IMR-90 (cell line): ENCODE results near the gene LRP1B. TPM values are rescaled to one million over a fixed set of nuclear protein-coding genes. Genes with fewer than 3 reads are reported as not detected.

ENCODE experiments used
- ATAC-seq: fragments of 200-7000 bp; cut with Tn5 transposase; 2 replicates; pipeline ENCODE4 v1.9.1; 2020; ENCODE audit warnings: low read depth, mild to moderate bottlenecking, moderate library complexity
- BruUV-seq: library from RNA; stranded (reverse); fragments of 400-500 nt; replicated peaks from 2 replicates; lab custom pipeline; 2021; lab: Mats Ljungman, UMichigan
- CTCF ChIA-PET: fragments of 300-600 bp; formaldehyde crosslinking; extraction: SDS; loops from one replicate; lab custom pipeline; 2021; ENCODE audit warnings: antibody characterized with exemption; lab: Yijun Ruan, JAX
- POLR2A ChIA-PET: fragments of 300-600 bp; sonication (Branson Sonifier 250); formaldehyde crosslinking; loops from one replicate; lab custom pipeline; 2022; ENCODE audit warnings: antibody characterized with exemption; ENCODE audit not compliant: unreplicated experiment; lab: Charles Lee
- DNase-seq: peaks from one replicate; pipeline ENCODE4 v3.0.0; 2013
- H2AFZ ChIP-seq: replicated peaks from 2 replicates; pipeline ENCODE3; 2013; ENCODE audit warnings: low read length, mild to moderate bottlenecking; ENCODE audit not compliant: poor library complexity
- H2AK5ac ChIP-seq: 2 replicates; pipeline ENCODE4 v1.6.1; 2013; ENCODE audit warnings: low read depth, low read length, inconsistent platforms
- H2AK9ac ChIP-seq: replicated peaks from 2 replicates; pipeline ENCODE3; 2013; ENCODE audit warnings: mild to moderate bottlenecking, low read depth, low read length, moderate library complexity; ENCODE audit not compliant: poor library complexity
- H2BK120ac ChIP-seq: 2 replicates; pipeline ENCODE4 v1.6.1; 2013; ENCODE audit warnings: low read depth, low read length, inconsistent platforms
- H2BK15ac ChIP-seq: 3 replicates; pipeline ENCODE4 v1.6.1; 2013; ENCODE audit warnings: low read depth, low read length, inconsistent platforms
- H2BK20ac ChIP-seq: 2 replicates; pipeline ENCODE4 v1.6.1; 2013; ENCODE audit warnings: low read depth, mild to moderate bottlenecking, inconsistent platforms, low read length, moderate library complexity
- H2BK5ac ChIP-seq: 2 replicates; pipeline ENCODE4 v1.6.1; 2013; ENCODE audit warnings: mild to moderate bottlenecking, low read depth, low read length, inconsistent platforms; ENCODE audit not compliant: poor library complexity, severe bottlenecking
- H3K14ac ChIP-seq: replicated peaks from 2 replicates; pipeline ENCODE4 v1.6.1; 2013; ENCODE audit warnings: low read depth, low read length, inconsistent platforms
- H3K18ac ChIP-seq: 2 replicates; pipeline ENCODE4 v1.6.1; 2013; ENCODE audit warnings: low read depth, low read length, control low read depth
- H3K23ac ChIP-seq: 2 replicates; pipeline ENCODE4 v1.6.1; 2013; ENCODE audit warnings: low read depth, low read length, inconsistent platforms
- H3K27ac ChIP-seq: 2 replicates; pipeline ENCODE4 v1.5.1; 2013; ENCODE audit warnings: mild to moderate bottlenecking, control low read depth, low read length; ENCODE audit not compliant: insufficient read depth
- H3K27me3 ChIP-seq: 2 replicates; pipeline ENCODE4 v1.6.1; 2013; ENCODE audit warnings: low read length; ENCODE audit not compliant: control insufficient read depth, insufficient read depth
- H3K36me3 ChIP-seq: 2 replicates; pipeline ENCODE4 v1.6.1; 2013; ENCODE audit warnings: low read length, mixed read lengths; ENCODE audit not compliant: control insufficient read depth, insufficient read depth
- H3K4ac ChIP-seq: 2 replicates; pipeline ENCODE4 v1.6.1; 2013; ENCODE audit warnings: low read depth, low read length, inconsistent platforms
- H3K4me1 ChIP-seq: 2 replicates; pipeline ENCODE4 v1.6.1; 2013; ENCODE audit warnings: low read length, mixed read lengths; ENCODE audit not compliant: control insufficient read depth, insufficient read depth
- H3K4me2 ChIP-seq: 2 replicates; pipeline ENCODE4 v1.6.1; 2013; ENCODE audit warnings: low read depth, mild to moderate bottlenecking, control low read depth, low read length, moderate library complexity
- H3K4me3 ChIP-seq: 2 replicates; pipeline ENCODE4 v1.5.1; 2013; ENCODE audit warnings: low read depth, mild to moderate bottlenecking, control low read depth, low read length, moderate library complexity; ENCODE audit not compliant: insufficient read depth
- H3K56ac ChIP-seq: 2 replicates; pipeline ENCODE4 v1.6.1; 2013; ENCODE audit warnings: low read length, inconsistent platforms; ENCODE audit not compliant: insufficient read depth; ENCODE audit errors: extremely low read depth
- H3K79me1 ChIP-seq, 2 experiments: 2 replicates each; pipeline ENCODE4 v1.6.1; 2013; ENCODE audit warnings: low read length in 2 of 2, inconsistent platforms in 1 of 2, low read depth in 1 of 2
- H3K9ac ChIP-seq: 2 replicates; pipeline ENCODE4 v1.6.1; 2013; ENCODE audit warnings: low read depth, low read length, control low read depth
- H3K9me1 ChIP-seq: 2 replicates; pipeline ENCODE4 v1.6.1; 2013; ENCODE audit warnings: low read length, inconsistent platforms; ENCODE audit not compliant: insufficient read depth
- H3K9me3 ChIP-seq: 2 replicates; pipeline ENCODE4 v1.6.1; 2013; ENCODE audit warnings: low read length; ENCODE audit not compliant: control insufficient read depth, insufficient read depth
- H4K20me1 ChIP-seq: 2 replicates; pipeline ENCODE4 v1.6.1; 2013; ENCODE audit warnings: low read length, inconsistent platforms; ENCODE audit not compliant: insufficient read depth
- H4K5ac ChIP-seq: 2 replicates; pipeline ENCODE4 v1.6.1; 2013; ENCODE audit warnings: mild to moderate bottlenecking, low read depth, low read length, control low read depth
- H4K8ac ChIP-seq, 2 experiments: 2 replicates each; pipeline ENCODE4 v1.6.1; 2013; ENCODE audit warnings: low read depth in 2 of 2, low read length in 2 of 2, control low read depth in 1 of 2, inconsistent platforms in 1 of 2
- H4K91ac ChIP-seq: 2 replicates; pipeline ENCODE4 v1.6.1; 2013; ENCODE audit warnings: low read depth, low read length, inconsistent platforms; ENCODE audit not compliant: insufficient read depth
- BHLHE40 ChIP-seq: fragments of 150-350 bp; IDR thresholded peaks from 2 replicates; pipeline ENCODE4 v1.6.1; 2016; ENCODE audit warnings: mild to moderate bottlenecking, low read depth, low read length
- CEBPB ChIP-seq: IDR thresholded peaks from 2 replicates; pipeline ENCODE4 v1.6.1; 2012; ENCODE audit warnings: low read depth, low read length, improper control_type of control experiment
- CHD1 ChIP-seq: IDR thresholded peaks from 2 replicates; pipeline ENCODE4 v1.6.1; 2012; ENCODE audit warnings: low read depth, low read length, improper control_type of control experiment
- FOS ChIP-seq: fragments of 150-350 bp; IDR thresholded peaks from 2 replicates; pipeline ENCODE4 v1.6.1; 2016; ENCODE audit warnings: low read depth, low read length
- MAFK ChIP-seq: IDR thresholded peaks from 2 replicates; pipeline ENCODE4 v1.6.1; 2012; ENCODE audit warnings: low read depth, low read length, improper control_type of control experiment
- MAZ ChIP-seq: IDR thresholded peaks from 2 replicates; pipeline ENCODE4 v1.6.1; 2012; ENCODE audit warnings: low read depth, mild to moderate bottlenecking, low read length, improper control_type of control experiment, moderate library complexity, borderline replicate concordance
- MXI1 ChIP-seq: IDR thresholded peaks from 2 replicates; pipeline ENCODE4 v1.6.1; 2012; ENCODE audit warnings: low read depth, mild to moderate bottlenecking, low read length, moderate library complexity, borderline replicate concordance
- POLR2A ChIP-seq: IDR thresholded peaks from 2 replicates; pipeline ENCODE4 v1.6.1; 2012; ENCODE audit warnings: mild to moderate bottlenecking, low read depth, low read length
- RAD21 ChIP-seq: IDR thresholded peaks from 2 replicates; pipeline ENCODE4 v1.6.1; 2012; ENCODE audit warnings: low read length, improper control_type of control experiment
- RCOR1 ChIP-seq: IDR thresholded peaks from 2 replicates; pipeline ENCODE4 v1.6.1; 2012; ENCODE audit warnings: mild to moderate bottlenecking, low read length, improper control_type of control experiment; ENCODE audit not compliant: insufficient replicate concordance
- RFX5 ChIP-seq: IDR thresholded peaks from 2 replicates; pipeline ENCODE4 v1.8.0; 2012; ENCODE audit warnings: low read depth, mild to moderate bottlenecking, low read length, moderate library complexity
- SMC3 ChIP-seq: fragments of 150-350 bp; IDR thresholded peaks from 2 replicates; pipeline ENCODE4 v1.6.1; 2016; ENCODE audit warnings: low read depth, mild to moderate bottlenecking, antibody characterized with exemption, low read length, moderate library complexity
- WGBS, 2 experiments: methylation state at CpG; one replicate each; pipeline versions ENCODE4 v1.1.5 to v1.1.7; 2013; ENCODE audit warnings: missing lambda C conversion rate in 2 of 2; ENCODE audit not compliant: insufficient read length in 1 of 2; ENCODE audit errors: extremely low coverage in 2 of 2; 5-methylcytosine and 5-hydroxymethylcytosine counted together
- dilution Hi-C: fragments of 300-500 bp; cut with HindIII; formaldehyde crosslinking; loops from one replicate; pipeline ENCODE4 v1.14.3; 2018; ENCODE audit warnings: low sequenced_read_pairs; ENCODE audit not compliant: unreplicated experiment
- in situ Hi-C: fragments of 300-500 bp; cut with MboI; formaldehyde crosslinking; loops from 3 replicates; pipeline ENCODE4 v1.14.3; 2019; ENCODE audit warnings: low sequenced_read_pairs, inconsistent platforms, mixed read lengths
- intact Hi-C: fragments of 100-400 bp; cut with micrococcal nuclease; formaldehyde crosslinking; loops from 2 replicates; pipeline ENCODE4 v1.10.0; 2022
- polyA plus RNA-seq, 3 experiments: library from polyadenylated mRNA; depleted of rRNA; stranded (reverse); fragments of >200 nt; gene quantifications; 2 replicates each; pipeline ENCODE4 v1.2.3, GENCODE V29; 2012; ENCODE audit warnings: low replicate concordance in 1 of 3
- total RNA-seq: library from RNA; depleted of rRNA; stranded (reverse); fragments of >200 nt; gene quantifications from 2 replicates; pipeline ENCODE4 v1.2.3, GENCODE V29; 2012
- TF ChIP-seq, protein P1 (sequence below): fragments of 150-350 bp; IDR thresholded peaks from 2 replicates; pipeline ENCODE4 v1.6.1; 2016; ENCODE audit warnings: low read depth, mild to moderate bottlenecking, low read length, moderate library complexity, borderline replicate concordance
- TF ChIP-seq, protein P2 (sequence below): conservative IDR thresholded peaks from 2 replicates; pipeline ENCODE4 v1.5.1; 2012; ENCODE audit warnings: mild to moderate bottlenecking, low read depth, low read length, improper control_type of control experiment

LRP1B gene
- total and polyA plus RNA-seq, 2 of the 4 experiments (the other 2 are of a cell fraction): under 0.01 to 0.02 TPM

DNA sequence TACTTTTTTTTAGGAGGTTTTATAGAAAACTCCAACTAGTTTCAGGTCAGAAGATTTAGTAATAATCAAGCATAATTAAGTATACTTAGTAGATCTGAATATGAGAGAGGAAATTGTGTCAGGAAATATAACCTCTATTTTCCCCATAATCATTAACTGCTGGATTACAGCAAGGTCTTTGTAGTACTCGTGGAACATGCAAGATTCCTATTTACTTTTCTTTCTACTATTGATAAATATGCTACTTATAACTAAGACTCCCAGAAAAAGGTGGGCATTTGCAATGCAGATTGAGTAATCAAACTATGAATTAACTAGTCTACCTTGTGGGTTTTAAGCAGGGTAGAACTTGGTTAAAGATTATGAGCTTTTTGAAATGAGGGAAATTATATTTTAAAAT is 570.1 kb downstream of the LRP1B start:
- no peak overlapping the region for H4K8ac ChIP-seq
- in situ Hi-C loops: no loop called here
- intact Hi-C loops: no loop called here

More for the DNA sequence above, 570.1 kb downstream of the LRP1B start:
- Histone ChIP-seq H3K4me2 (no peak overlapping the region), H3K9ac (no peak overlapping the region), H3K18ac (no peak overlapping the region), H3K23ac (no peak overlapping the region), H3K36me3 (no peaks in the 10 kb centered on the region), H2BK120ac (no peak overlapping the region), H3K27me3 (no peaks in the 10 kb centered on the region), H3K27ac (no peak overlapping the region), H3K4me3 (no peak overlapping the region), H3K9me3 (no peaks in the 10 kb centered on the region), H2AFZ (no peak overlapping the region), H3K9me1 (no peaks in the 10 kb centered on the region), H3K4me1 (no peaks in the 10 kb centered on the region), H2AK9ac (no peak overlapping the region), H3K79me1 (no peaks in the 10 kb centered on the region), H3K56ac (no peak overlapping the region), H4K91ac (no peak overlapping the region), H4K20me1 (no peaks in the 10 kb centered on the region), H2BK15ac (no peak overlapping the region), H2BK20ac (no peak overlapping the region), H3K14ac (no peak overlapping the region), H3K4ac (no peak overlapping the region), H2AK5ac (no peak overlapping the region), H4K5ac (no peak overlapping the region), H2BK5ac (no peak overlapping the region)
- TF ChIP-seq, protein P1, sequence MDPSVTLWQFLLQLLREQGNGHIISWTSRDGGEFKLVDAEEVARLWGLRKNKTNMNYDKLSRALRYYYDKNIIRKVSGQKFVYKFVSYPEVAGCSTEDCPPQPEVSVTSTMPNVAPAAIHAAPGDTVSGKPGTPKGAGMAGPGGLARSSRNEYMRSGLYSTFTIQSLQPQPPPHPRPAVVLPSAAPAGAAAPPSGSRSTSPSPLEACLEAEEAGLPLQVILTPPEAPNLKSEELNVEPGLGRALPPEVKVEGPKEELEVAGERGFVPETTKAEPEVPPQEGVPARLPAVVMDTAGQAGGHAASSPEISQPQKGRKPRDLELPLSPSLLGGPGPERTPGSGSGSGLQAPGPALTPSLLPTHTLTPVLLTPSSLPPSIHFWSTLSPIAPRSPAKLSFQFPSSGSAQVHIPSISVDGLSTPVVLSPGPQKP: no peak
- no peak for TF ChIP-seq BHLHE40
- TF ChIP-seq MAFK: no peak
- no peak for TF ChIP-seq MAZ
- TF ChIP-seq CHD1: no peak
- TF ChIP-seq POLR2A: no peak
- TF ChIP-seq RCOR1: no peak
- no peak for TF ChIP-seq RAD21
- no peak for TF ChIP-seq FOS
- no peak for TF ChIP-seq CEBPB
- TF ChIP-seq, protein P2, sequence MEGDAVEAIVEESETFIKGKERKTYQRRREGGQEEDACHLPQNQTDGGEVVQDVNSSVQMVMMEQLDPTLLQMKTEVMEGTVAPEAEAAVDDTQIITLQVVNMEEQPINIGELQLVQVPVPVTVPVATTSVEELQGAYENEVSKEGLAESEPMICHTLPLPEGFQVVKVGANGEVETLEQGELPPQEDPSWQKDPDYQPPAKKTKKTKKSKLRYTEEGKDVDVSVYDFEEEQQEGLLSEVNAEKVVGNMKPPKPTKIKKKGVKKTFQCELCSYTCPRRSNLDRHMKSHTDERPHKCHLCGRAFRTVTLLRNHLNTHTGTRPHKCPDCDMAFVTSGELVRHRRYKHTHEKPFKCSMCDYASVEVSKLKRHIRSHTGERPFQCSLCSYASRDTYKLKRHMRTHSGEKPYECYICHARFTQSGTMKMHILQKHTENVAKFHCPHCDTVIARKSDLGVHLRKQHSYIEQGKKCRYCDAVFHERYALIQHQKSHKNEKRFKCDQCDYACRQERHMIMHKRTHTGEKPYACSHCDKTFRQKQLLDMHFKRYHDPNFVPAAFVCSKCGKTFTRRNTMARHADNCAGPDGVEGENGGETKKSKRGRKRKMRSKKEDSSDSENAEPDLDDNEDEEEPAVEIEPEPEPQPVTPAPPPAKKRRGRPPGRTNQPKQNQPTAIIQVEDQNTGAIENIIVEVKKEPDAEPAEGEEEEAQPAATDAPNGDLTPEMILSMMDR: no peak
- no peak for TF ChIP-seq RFX5
- no peak for TF ChIP-seq SMC3
- no peak for TF ChIP-seq MXI1
- no CpG with 5 or more reads among the region's 1 CpG for WGBS, 2 experiments
- ChIA-PET CTCF (no interaction called here), POLR2A (no interaction called here)
- no peak for DNase-seq
- ATAC-seq: no peak
- dilution Hi-C loops: no loop called here
- BruUV-seq: no TSS peak
